Pons (tissue), 1 donor: ENCODE data around the gene THAP10.
"Not testable (repeated sequence)": the region's sequence is repeated elsewhere in the genome, so short reads cannot be mapped to it uniquely, and the experiment has no call there.

ENCODE experiments used
- DNase-seq: peaks from one replicate; pipeline ENCODE4 v3.0.0-alpha.2; 2016; ENCODE audit warnings: low spot score

Gene THAP10

GRCh38 chr15:70892002-70892911 is at the start of gene THAP10, which contains the start of gene LRRC49:
THAP10 (minus strand) TSS chr15:70892433; CDS start chr15:70892272, 161 bp downstream.
LRRC49 (plus strand) TSS chr15:70892826; CDS start chr15:70892895, 69 bp downstream.
- peak; percentile 92 for DNase-seq

DNA sequence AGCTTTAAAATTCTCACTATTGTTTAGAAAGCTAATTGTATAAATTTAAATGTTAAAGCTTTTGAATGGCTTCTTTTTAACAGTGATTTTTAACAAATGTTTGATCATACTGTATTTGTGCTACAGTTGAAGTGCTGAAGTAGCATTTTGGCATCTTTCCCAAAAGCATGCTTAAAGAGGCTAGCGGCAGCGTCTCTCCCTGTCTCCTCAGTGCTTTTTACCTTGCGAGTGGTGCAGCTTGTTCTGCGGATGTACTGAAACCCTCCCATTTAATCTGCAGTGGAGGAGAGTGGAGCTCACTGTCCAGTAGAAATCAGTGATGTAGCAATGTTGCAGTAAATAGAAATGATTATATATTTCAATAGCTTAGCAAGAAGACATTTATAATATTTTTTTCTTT is 44.1 kb upstream of the THAP10 start:
- DNase-seq = no peak

DNA sequence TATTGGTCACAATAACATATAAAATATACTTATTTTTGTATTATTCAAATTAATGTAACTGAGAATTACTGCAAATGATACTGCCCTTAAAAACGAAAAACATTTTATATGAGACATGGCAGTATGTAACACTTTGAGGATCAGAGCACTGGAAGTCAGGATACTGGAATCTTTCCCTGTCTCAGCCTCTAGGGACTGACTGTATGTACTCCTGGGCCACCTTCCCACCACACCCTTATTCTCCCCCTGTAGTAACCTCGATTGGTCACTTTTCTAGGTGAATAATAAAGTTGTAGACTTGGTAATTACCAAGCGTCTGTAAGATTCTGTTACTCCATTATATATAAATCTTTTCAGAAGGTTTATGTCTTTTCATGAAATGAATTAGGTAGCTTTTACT is 43.4 kb upstream of the THAP10 start:
- DNase-seq = no peak

DNA sequence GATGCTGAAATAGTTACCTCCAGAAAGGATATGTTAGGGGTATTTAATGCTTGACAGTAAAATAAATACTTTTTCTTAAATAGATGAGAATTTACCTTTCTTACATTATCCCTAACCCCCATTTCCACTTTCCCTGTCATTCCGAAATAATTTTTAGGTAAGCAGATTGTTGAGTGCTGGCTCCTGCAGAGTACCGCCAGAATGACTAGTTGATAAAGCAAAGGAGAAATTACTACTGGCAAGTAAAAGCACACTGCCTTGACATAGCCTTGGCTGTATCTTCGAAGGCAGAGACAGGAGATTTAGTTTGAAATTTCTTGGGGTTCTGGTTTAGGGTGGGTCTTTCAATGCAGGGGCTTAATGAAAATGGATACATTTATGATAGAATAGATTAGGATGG is 41.2 kb upstream of the THAP10 start:
- DNase-seq = no peak

GRCh38 chr15:70932397-70932796 is 40.2 kb upstream of the THAP10 start:
- DNase-seq = no peak

DNA sequence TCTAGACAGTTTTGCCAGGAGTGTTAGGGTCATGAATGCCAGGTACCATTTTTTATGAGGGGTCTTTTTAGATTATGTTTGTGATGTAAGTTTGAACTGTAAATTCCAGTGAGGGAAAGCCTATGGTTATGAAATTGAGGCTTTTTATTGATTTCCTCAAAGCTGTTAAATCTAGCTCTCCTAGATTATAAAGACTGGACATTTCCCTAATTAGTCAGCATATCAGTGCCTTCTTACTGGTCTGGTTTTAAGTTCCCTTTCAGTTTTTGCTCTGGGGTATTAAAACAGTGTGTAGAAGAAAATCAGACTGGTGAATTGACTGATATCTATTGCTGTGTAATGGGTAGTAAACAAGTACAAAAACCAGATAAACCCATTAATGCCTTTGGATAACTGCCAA is 39.6 kb upstream of the THAP10 start:
- no peak for DNase-seq

GRCh38 chr15:70926914-70927313 is 34.7 kb upstream of the THAP10 start:
- not testable (repeated sequence) for DNase-seq

GRCh38 chr15:70923311-70924080 is 31.3 kb upstream of the THAP10 start:
- no peak for DNase-seq

DNA sequence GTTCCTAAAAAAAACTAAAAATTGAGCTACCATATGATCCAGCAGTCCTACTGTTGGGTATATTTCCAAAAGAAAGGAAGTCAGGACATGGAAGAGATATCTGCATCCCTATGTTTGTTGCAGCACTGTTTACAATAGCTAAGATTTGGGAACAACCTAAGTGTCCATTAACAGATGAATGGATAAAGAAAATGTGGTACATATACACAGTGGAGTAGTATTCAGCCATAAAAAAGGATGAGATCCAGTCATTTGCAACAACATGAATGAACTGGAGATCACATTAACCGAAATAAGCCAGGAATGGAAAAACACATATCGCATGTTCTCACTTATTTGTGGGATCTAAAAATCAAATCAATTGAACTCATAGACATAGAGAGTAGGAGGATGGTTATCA is 29.9 kb upstream of the THAP10 start:
- no peak for DNase-seq

DNA sequence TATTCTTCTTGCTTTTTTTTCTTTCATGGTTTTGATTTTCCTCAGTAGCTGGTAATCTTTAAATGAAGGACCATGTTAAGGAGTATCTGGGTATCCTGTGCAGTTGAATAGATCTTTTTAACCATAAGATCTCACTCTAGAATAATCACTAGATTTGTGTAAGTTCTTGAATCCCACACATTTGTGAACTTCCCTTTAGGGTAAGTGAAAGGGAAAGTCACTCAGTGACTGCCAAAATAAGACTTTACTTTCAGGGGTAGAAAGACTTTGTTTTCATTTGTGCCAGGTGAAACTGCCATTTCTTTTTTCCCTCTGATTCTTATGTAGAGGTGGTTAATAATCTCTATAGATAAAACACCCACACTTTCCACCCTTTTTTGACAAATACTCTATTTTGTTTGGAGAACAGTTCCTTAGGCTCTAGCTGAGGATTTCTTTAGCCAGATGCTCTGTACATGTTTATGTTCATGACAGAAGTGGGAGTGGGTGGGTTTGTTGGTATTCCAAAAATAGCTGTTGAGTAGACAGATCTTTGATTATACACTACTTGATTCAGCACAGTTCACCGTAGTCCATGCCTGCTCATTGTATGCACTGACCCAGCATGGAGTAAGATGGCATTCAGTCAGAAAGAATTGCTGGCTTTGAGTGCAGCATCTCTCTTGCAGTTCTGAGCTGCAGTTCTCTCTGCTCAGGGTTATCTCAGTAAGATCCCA is 28.9 kb upstream of the THAP10 start:
- DNase-seq = no peak

DNA sequence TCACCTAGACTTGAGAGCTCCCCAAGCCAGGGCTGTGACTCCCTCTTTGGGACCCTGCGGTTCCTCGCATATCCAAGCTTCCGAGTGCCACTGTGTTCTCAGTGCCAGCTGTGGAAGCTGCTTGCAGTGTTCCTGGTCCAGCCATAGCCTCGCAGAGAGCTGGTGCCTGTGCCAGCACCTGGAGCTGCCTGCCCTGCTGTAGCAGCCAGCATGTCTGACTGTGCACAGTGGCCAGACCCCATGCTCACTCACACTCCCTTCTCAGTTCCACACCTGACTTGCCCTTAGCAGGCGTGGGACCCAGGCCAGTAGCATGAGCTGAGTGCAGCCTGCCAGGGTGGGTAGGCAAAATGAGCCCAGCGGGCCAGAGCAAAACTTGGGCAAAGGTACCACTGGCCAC is 25.7 kb upstream of the THAP10 start:
- DNase-seq = no peak

DNA sequence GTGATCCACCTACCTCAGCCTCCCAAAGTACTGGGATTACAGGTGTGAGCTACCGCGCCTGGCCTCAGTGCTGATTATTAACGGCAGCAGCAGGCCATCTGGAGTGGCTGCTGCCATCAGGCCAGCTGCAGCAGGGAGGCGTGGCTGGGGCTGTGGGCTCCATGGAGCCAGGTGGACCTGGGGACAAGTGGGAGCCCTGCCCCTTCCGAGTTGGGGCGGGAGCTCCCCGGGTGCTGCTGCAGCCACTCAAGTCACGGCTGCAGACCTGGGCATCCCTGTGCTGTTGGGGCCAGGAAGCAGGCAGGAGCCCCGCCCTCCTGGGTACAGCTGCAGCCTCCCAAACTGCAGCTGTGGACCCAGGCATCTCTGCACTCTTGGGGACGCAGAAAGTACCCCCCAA is 24.3 kb upstream of the THAP10 start:
- no peak for DNase-seq

GRCh38 chr15:70912187-70912586 is 20.0 kb upstream of the THAP10 start:
- no peak for DNase-seq

GRCh38 chr15:70910958-70911357 is 18.7 kb upstream of the THAP10 start:
- DNase-seq = no peak

DNA sequence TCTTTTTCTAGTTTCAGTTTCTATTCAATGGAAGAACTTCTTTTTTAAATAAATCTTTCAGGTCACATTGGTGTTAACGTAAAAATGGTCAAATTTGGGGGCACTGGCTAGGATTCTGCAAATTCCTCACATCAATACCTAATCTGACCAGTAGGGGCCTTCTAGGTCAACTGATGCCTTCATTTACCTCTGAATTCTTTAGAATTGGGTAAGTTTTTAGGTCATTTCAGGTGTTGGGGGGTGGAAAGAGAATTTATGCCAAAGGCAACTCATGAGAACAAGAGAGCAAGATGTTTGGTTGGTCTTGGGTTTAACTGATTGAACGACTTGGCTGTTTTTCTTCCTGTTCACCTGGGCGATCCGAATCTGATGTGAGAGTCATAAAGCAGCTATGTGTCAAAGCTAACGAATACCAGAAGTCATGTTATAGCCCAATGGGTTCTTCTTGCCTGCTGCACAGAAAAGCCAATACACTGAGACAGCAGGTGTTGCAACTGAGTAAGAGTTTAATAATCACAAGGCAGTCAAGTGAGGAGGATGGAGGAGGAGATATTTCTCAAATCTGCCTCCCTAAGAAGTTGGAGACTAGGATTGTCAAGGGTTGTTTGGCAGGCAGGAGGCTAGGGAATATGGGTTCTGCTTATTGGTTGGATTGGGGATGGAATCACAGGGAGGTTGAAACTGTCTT is 15.7 kb upstream of the THAP10 start:
- DNase-seq = no peak

- DNase-seq = no peak
These were observed 14.6 kb upstream of the THAP10 start for GRCh38 chr15:70906842-70907241.

GRCh38 chr15:70902107-70902506 is 9.9 kb upstream of the THAP10 start:
- no peak for DNase-seq

DNA sequence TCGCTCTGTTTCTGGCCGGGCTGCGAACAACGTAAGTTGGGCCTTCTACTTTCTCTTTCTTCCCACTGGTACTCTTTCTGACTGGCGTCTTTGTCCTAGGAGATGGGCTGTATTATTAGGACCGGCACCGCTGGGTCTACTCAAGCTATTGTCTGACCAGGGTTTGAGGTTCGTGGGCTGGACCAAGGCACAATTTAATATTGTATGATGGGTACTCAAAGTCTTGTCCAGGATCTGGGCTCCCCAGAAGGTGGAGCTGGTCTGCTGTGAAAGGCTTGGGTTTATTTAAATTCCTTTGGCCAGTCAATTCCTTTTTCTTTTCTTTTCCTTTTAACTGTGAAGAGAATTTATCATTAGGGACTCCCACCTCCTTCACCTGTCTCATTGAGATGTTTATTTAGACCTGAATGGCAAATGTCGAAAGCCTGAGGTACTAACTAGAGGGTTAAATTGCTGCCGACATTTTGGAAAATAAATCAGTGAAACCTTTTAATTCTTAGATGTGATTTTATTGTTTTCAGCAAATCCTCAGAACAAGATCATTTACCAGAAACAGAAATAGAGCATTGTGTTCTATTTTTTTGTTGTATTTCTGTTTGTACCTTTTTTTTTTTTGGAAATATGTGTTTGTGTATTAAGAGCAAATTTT is 803 bp upstream of the THAP10 start:
- peak; percentile 77 for DNase-seq

GRCh38 chr15:70882361-70882760 is 9.9 kb downstream of the THAP10 start:
- DNase-seq = no peak

- DNase-seq = no peak
These were observed 11.5 kb downstream of the THAP10 start for GRCh38 chr15:70880781-70881180.

- no peak for DNase-seq
These were observed 12.8 kb downstream of the THAP10 start for GRCh38 chr15:70879401-70879800.
